ENCODE results near the gene ACTRT3. TPM values are rescaled to one million over a fixed set of nuclear protein-coding genes. Genes with fewer than 3 reads are reported as not detected.
A peak's percentile ranks its signal among the peaks of the same experiment; 100 is the strongest.

Gene ACTRT3
- total and polyA plus RNA-seq, 2 of the 13 experiments (the other 11 are each of a cell fraction or from before 2014, with no cell fraction given) = 0.42 to 0.97 TPM

DNA sequence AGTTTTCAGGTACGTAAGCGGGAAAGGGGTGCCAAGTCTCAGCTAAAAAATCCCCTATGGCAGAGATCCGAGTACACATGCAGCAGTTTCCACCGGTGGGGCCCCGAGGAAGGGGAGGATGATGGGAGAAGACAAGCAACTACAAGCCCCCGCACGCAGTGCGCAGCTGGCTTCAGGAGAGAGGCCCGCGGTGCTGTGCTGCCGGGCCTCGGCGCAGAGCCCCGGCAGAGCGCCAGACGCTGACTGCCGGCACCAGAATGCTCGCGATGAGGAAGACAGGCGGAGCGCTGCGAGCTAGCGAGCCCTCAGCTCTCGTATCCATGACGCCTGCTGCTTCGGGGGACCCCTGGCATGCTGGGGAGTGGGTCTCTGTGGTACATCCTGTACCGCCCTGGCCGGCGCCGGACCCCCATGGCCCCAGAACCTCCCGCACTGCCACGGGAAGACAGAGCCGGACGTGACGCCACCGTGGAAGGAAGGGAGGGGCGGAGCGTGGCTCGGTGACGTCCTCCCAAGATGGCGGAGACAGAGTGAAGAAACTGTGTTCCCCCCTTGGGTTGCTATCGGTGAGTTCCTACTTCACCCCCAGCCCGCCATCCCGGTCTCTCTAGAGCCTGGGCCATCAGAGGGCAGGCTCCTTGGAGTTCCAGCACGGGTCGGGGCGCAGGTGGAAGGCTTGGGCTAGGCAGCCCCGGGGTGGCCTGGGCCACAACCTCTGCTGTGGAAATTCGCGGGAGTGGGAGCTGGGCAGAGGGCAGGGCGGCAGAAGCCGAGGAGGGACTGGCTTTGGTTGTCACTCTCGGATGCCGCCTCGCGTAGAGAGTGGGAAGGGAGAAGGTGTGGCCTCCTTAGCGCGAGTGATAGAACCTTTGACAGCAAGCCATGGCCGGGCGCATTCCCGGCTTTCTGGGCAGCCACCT, 3.8 kb upstream of the ACTRT3 start, which contains the start of gene MYNN (continued):
- TF ChIP-seq HNRNPK (IDR thresholded peaks at IDR 0.05; ENCODE audit: low read depth, low read length, poor library complexity, severe bottlenecking) (no peak), ZNF282 (IDR thresholded peaks at IDR 0.05; ENCODE audit: partially characterized antibody) (no peak), TBX2 (CRISPR knock-in tag; IDR thresholded peaks at IDR 0.05; ENCODE audit: borderline replicate concordance) (peak; percentile 60; the same call in 1 of the 2 replicates), ZNF441 (CRISPR knock-in tag; IDR thresholded peaks at IDR 0.05; ENCODE audit: borderline replicate concordance) (peak; percentile 16; the same call in 1 of the 2 replicates), IKZF4 (CRISPR knock-in tag; IDR thresholded peaks at IDR 0.05; ENCODE audit: borderline replicate concordance, low read depth, not compliant biosample characterization) (no peak), ZNF670 (CRISPR knock-in tag; IDR thresholded peaks at IDR 0.05; ENCODE audit: borderline replicate concordance) (0 out of 2 replicates have a peak, but pooled peaks have one; percentile 74), POLR2AphosphoS2 (IDR thresholded peaks at IDR 0.05; ENCODE audit: low read depth, low read length) (0 out of 2 replicates have a peak, but pooled peaks have one; percentile 29), ZNF549 (CRISPR knock-in tag; IDR thresholded peaks at IDR 0.05) (no peak), ZFP41 (CRISPR knock-in tag; IDR thresholded peaks at IDR 0.05; ENCODE audit: borderline replicate concordance) (no peak), SIN3B (IDR thresholded peaks at IDR 0.05; ENCODE audit: low read length) (peak; percentile 73), ZFP1 (CRISPR knock-in tag; IDR thresholded peaks at IDR 0.05) (0 out of 2 replicates have a peak, but pooled peaks have one; percentile 51), ZNF589 (CRISPR knock-in tag; conservative IDR thresholded peaks at IDR 0.05) (peak; percentile 36; the same call in 1 of the 2 replicates), HDAC1 (CRISPR knock-in tag; IDR thresholded peaks at IDR 0.05) (peak; percentile 89), CREM (IDR thresholded peaks at IDR 0.05) (peak; percentile 93), CREM (CRISPR knock-in tag; IDR thresholded peaks at IDR 0.05) (no peak; the same call in 1 of the 2 replicates)
- TF ChIP-seq, protein P1, sequence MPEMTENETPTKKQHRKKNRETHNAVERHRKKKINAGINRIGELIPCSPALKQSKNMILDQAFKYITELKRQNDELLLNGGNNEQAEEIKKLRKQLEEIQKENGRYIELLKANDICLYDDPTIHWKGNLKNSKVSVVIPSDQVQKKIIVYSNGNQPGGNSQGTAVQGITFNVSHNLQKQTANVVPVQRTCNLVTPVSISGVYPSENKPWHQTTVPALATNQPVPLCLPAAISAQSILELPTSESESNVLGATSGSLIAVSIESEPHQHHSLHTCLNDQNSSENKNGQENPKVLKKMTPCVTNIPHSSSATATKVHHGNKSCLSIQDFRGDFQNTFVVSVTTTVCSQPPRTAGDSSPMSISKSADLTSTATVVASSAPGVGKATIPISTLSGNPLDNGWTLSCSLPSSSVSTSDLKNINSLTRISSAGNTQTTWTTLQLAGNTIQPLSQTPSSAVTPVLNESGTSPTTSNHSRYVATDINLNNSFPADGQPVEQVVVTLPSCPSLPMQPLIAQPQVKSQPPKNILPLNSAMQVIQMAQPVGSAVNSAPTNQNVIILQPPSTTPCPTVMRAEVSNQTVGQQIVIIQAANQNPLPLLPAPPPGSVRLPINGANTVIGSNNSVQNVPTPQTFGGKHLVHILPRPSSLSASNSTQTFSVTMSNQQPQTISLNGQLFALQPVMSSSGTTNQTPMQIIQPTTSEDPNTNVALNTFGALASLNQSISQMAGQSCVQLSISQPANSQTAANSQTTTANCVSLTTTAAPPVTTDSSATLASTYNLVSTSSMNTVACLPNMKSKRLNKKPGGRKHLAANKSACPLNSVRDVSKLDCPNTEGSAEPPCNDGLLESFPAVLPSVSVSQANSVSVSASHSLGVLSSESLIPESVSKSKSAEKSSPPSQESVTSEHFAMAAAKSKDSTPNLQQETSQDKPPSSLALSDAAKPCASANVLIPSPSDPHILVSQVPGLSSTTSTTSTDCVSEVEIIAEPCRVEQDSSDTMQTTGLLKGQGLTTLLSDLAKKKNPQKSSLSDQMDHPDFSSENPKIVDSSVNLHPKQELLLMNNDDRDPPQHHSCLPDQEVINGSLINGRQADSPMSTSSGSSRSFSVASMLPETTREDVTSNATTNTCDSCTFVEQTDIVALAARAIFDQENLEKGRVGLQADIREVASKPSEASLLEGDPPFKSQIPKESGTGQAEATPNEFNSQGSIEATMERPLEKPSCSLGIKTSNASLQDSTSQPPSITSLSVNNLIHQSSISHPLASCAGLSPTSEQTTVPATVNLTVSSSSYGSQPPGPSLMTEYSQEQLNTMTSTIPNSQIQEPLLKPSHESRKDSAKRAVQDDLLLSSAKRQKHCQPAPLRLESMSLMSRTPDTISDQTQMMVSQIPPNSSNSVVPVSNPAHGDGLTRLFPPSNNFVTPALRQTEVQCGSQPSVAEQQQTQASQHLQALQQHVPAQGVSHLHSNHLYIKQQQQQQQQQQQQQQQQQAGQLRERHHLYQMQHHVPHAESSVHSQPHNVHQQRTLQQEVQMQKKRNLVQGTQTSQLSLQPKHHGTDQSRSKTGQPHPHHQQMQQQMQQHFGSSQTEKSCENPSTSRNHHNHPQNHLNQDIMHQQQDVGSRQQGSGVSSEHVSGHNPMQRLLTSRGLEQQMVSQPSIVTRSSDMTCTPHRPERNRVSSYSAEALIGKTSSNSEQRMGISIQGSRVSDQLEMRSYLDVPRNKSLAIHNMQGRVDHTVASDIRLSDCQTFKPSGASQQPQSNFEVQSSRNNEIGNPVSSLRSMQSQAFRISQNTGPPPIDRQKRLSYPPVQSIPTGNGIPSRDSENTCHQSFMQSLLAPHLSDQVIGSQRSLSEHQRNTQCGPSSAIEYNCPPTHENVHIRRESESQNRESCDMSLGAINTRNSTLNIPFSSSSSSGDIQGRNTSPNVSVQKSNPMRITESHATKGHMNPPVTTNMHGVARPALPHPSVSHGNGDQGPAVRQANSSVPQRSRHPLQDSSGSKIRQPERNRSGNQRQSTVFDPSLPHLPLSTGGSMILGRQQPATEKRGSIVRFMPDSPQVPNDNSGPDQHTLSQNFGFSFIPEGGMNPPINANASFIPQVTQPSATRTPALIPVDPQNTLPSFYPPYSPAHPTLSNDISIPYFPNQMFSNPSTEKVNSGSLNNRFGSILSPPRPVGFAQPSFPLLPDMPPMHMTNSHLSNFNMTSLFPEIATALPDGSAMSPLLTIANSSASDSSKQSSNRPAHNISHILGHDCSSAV (CRISPR knock-in tag; IDR thresholded peaks at IDR 0.05; ENCODE audit: borderline replicate concordance) = no peak
- TF ChIP-seq, protein P2, sequence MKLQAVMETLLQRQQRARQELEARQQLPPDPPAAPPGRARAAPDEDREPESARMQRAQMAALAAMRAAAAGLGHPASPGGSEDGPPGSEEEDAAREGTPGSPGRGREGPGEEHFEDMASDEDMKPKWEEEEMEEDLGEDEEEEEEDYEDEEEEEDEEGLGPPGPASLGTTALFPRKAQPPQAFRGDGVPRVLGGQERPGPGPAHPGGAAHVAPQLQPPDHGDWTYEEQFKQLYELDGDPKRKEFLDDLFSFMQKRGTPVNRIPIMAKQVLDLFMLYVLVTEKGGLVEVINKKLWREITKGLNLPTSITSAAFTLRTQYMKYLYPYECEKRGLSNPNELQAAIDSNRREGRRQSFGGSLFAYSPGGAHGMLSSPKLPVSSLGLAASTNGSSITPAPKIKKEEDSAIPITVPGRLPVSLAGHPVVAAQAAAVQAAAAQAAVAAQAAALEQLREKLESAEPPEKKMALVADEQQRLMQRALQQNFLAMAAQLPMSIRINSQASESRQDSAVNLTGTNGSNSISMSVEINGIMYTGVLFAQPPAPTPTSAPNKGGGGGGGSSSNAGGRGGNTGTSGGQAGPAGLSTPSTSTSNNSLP (IDR thresholded peaks at IDR 0.05; ENCODE audit: low read depth, low read length) = no peak
